Retina (tissue), 1 donor: ENCODE data around the gene NDUFA9.

Experiments used
- DNase-seq: peaks from one replicate; pipeline ENCODE4 v3.0.0-alpha.2; 2016

Gene NDUFA9

DNA sequence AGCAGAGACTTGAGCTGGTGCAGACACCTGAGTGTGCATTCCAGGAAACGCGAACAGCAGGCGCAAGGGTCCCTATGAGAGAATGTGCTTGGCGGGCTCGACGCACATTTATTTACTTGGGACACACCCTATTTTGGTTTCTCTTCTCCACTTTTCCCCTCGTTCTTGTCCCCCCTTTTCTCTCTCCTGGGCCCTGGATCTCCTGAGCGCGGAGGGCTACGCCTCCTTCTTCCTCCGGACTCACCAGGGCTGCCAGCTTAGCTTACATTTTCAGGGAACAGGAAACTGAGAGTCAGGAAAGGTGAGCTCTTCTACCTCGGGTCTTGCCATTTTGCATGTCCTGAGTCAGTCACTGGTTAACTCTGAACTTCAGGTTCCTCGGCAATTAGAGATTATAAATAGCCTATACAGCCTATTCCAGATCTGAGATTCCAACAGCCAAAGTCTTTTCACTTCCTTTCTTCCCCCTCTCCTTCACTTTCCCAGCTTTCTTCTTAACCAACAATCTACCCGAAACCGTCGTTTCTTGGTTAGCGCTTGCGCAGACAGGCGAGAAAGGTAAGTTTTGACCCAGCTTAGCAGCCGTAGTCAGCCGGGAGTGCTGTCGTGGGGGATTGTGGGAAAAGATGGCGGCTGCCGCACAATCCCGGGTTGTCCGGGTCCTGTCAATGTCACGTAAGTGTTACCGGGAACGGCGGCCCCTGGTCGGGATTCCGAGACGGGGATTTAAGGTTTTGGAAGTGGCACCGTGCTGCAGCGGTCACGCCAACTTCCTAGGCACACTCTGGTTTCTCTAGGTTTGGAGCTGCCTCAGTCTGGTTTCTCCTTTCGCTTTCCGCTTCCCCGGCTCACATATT is at the start of gene NDUFA9, which contains the start of gene AKAP3:
Gene NDUFA9 (plus strand): TSS at position 614 of the 857 bp plus-strand sequence. CDS start 13 bp downstream, at position 627.
Gene AKAP3 (minus strand): TSS at position 551 of the 857 bp plus-strand sequence. CDS start 10,855 bp downstream, outside the sequence.
- peak; percentile 93 for DNase-seq

- DNase-seq, result peak; percentile 8
Measured at GRCh38 chr12:4603421-4603820, 45.5 kb upstream of the NDUFA9 start.

DNA sequence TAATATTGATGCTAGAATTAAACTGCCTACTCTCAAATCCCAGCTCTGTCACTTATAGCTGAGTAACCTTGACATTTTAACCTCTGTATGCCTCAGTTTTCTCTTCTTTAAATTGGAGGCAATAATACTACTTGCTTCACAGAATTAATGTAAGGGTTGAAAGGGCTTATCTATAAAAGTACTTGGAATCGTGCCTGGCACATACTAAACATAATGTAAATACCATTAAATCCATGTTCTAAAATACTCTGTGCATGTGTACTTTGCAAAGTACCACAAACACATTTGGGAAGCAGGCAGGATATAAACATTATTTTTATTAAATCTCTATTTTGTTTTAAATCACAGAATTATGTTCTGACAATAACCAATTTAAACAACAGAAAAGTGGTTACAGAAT is 45.0 kb upstream of the NDUFA9 start:
- DNase-seq, result no peak

DNA sequence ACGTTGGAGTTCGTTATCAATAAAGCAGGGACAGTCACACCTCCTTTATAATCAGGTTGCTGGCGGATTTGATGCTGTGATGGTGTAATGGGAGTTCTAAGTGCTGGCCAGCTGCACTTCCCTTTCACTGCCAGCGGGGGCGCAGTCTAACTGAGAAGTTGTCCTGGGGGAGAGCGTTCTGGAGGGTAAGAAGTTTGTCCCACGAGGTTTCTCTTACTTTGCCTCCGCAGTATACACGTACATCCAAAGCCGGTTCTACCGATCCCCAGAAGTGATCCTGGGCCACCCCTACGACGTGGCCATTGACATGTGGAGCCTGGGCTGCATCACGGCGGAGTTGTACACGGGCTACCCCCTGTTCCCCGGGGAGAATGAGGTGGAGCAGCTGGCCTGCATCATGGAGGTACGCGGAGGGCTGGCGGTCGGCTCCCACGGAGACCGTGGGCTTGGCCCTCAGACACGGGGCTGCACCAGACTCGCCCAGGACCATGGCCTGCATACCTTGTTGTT is 44.2 kb upstream of the NDUFA9 start:
- peak; percentile 92 for DNase-seq

DNA sequence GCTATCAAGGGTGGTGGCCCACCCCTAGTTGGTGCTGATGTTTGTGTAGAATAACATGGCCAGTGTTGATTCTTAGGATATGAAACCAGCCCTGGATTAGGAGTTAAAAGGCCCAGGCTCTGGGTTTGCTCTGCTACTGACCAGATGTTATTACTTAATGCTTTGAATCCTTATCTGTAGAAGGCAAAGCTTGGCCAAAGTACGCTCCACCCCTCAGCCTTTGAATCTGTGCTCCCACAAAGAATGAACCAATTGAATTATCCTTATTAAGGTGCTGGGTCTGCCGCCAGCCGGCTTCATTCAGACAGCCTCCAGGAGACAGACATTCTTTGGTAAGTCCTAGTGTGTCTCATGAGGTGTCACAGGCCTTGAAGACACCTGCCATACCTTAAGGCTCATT is 41.9 kb upstream of the NDUFA9 start:
- DNase-seq, result no peak

GRCh38 chr12:4609071-4609470 is 39.8 kb upstream of the NDUFA9 start:
- DNase-seq, result no peak

DNA sequence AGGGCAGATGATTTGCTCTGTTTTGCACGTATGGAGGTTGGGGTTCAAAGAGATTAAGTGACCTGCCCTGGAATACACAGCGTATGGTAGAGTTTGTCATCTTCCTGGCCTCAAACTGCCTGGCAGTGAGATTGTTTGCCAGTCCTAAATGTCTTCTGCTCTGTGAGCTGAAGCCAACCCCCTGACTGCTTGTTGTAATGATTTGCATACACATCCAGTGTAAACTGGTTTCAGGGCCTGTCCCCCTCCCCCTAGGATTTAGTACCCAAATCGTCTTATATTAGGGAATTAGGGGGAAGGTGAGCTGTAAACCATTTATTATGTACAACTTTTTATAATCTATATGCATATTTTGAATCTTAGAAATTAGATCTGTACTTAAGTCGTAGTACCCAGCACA is 38.4 kb upstream of the NDUFA9 start:
- DNase-seq, result no peak

- no peak for DNase-seq
Measured at GRCh38 chr12:4615667-4616066, 33.2 kb upstream of the NDUFA9 start.

DNA sequence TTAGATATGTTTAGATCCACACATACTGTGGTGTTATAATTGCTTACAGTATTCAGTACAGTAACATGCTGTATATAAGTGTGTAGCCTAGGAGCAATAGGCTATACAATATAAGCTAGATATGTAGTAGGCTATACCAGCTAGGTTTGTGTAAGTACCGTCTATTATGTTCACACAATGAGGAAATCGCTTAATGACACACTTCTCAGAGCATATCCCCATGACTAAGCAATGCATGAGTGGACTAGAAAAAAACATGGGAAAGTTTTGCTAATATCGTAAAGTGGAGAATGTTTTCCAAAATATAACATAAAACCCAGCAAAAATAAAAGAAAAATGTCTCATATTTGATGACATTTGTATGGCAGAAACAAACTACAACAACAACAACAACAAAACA is 27.4 kb upstream of the NDUFA9 start:
- DNase-seq, result no peak

DNA sequence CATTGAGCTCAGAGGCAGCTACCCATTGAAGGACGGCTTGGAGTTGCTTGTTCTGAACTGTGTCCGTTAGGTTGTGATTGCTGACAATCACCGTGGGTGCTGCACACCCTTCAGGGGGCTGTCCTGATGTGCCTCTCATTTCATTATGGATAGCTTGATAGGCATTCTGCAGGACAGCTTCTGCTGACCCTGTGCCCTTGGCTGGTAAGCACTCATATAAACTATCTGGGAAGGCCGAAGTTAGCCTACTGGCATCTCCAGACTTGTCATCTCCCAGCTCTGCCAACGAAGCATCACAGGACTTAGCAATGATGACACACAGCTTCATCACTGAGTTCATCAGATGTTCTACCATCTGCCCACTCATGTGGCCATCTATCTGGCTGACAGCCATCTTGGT is 22.4 kb upstream of the NDUFA9 start:
- DNase-seq, result no peak

DNA sequence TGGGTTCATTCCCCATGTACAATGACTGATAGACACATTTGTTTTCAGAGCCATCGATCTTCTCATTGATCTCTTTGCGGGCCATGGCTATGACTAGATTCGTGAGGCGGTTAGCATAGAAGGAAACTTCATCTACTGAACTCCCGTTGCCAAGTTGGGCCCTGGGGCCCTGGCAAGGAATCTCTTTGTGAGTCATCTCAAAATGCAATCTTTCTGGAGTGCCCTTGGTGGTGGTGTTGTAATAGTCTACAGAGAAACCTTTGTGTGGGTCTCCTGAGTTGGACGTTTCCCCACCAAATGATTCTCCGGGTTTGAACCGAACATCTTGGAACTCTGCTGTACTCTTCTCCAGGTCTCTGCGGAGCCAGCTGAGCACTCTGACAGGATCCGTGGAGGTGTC is 20.5 kb upstream of the NDUFA9 start:
- no peak for DNase-seq

DNA sequence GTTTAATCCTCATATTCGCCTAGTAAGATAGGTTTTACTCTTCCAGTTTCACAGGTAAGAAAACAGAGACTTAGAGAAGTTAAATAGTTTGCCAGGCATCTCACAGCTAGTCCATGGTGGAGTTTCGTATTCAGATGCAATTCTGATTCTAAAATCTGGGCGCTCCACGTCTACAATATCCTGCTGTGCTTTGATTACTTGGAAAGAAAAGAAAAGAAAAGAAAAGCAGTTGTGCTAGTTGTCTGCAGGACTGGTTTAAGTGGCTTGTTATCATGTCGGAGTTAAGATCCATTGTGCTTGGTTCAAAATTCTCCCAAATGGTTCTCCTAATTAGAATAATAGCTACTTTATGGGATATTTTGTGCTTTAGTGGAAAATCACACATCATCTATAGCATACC is 18.7 kb upstream of the NDUFA9 start:
- DNase-seq, result no peak

DNA sequence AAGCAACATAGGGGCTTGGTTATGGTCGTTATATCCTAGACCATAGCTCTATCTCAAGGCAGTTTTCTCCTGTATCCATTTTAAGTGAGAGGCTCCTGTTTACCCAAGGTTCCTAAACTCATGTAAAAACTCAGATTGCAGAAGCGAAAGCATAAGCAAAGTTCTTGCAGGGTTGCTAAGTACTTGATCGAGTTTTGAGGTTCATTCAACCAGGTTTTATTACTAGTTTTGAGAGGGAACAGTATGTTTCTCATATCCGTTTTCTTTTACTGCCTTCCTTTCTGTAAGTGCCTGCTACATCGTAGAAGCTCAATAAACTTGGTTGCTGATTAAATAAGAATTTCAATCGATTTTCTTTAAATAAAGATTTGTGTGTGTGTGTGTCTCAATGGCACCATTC is 5.2 kb upstream of the NDUFA9 start:
- no peak for DNase-seq

DNA sequence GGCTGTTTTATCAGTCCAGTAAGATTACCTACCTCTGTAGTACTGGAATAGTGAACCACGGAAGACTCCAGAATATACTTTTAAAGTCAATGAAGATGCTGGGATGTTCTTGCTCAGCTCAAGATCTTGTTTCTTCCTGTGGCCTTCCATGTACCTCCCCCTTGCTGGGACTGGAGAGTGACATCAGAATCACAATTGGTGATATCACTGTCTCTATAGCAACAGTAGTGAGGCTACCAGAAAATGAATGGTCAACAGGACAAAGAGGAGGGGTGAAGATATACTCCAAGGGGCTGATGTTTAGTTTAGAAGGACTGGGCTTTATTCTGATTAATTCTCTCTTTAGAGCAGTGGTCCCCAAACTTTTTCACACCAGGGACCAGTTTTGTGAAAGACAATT is 3.9 kb upstream of the NDUFA9 start:
- no peak for DNase-seq

GRCh38 chr12:4648104-4648500 is 812 bp upstream of the NDUFA9 start:
- no peak for DNase-seq

- DNase-seq, result no peak
Measured at GRCh38 chr12:4649358-4649661, 396 bp downstream of the NDUFA9 start.

- DNase-seq, result no peak
Measured at GRCh38 chr12:4653257-4653656, 4.3 kb downstream of the NDUFA9 start.

DNA sequence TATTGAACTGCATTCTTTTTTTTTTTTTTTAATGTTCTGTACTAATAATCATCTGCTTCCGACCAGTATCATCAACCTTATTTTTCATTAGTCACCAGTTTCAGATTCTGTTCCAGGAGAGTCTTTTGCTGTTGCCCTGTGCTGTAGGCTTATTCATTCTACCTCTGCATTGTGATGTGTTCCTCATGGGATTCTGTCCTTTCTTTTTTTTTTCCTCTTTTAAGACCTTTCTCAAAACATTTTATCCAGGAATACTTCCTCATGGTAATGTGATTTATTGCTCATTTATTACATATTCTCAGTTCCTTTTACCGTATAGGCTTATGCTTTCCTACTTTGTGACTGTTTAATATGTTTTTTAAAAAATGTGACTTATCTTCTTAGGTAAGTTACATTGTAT is 4.8 kb downstream of the NDUFA9 start:
- no peak for DNase-seq

GRCh38 chr12:4663971-4664505 is 15.1 kb downstream of the NDUFA9 start:
- no peak for DNase-seq

DNA sequence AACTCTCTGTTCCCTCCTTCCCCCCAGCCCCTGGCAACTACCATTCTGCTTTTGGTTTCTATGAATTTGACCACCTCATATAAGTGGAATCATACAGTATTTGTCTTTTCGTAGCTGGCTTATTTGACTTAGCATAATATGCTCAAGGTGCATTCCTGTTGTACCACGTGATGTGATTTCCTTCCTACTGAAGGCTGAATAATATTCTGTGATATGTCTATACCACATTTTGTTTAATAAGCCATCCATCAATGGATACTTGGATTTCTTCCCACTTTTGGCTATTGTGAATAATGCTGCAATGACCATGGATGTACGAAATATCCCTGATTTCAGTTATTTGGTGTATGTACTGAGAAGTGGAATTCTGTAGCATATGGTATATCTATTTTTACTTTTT is 16.3 kb downstream of the NDUFA9 start:
- DNase-seq, result no peak

DNA sequence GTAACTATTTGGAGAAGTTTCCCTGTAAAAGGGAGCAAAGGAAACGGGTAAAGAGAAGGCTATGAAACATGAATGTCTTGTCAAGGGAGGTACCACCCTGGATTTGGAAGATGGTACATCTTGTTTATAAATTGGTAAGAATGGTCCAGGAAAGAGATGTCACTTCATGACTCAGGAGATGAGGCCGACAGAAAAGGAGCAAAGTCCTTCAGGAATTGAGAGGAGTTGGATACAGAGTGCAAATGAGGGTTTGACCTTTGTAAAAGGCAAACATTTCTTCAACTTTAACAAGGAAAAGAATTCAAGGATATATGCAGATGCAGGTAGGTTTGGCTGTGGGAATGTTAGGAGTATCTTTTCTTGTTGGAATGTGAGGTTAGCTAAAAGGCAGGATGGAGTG is 30.8 kb downstream of the NDUFA9 start:
- DNase-seq, result no peak

GRCh38 chr12:4681732-4682131 is 32.8 kb downstream of the NDUFA9 start:
- no peak for DNase-seq

DNA sequence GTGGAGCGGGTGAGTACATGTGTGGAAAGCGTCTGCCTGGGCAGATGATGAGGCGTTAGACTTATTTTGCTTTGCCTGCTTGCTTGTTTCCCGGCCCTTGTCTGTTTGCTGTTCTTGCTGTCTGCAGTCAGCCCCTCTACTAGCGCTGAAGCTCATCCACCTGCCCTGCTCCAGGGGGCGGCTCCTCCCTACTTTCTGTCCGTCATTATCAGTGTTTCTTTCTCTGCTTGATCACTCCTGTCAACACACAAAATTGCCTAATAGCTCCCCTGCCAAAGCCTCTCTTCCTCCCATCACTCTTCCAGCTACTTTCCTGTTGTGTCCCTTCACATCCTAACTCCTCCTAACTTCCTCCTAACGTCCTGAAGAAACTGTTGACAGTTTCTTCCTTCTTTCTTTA is 36.4 kb downstream of the NDUFA9 start:
- DNase-seq, result no peak

DNA sequence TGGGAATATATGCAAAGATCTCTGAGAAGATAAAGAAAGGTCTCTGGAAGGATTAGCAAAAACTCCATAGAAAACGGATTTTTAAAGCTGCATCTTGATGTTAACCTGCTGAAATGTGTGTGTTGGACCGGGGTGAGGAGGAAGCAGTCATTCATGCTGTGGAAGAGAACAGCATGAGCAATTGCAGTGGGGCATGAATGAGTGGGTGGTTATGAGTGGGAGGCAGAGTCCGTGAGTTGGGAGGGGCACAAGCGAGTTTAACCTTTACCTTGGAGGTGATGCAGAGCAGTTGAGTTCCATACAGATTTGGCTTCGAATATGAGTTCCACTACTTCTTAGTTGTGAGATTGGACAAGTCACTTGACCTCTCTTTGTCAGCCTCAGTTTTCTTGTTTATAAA is 41.8 kb downstream of the NDUFA9 start:
- DNase-seq, result no peak
